ENCODE data around the gene CALML6.

Gene CALML6

GRCh38 chr1:1892763-1893120 lies 22.3 kb upstream of the CALML6 start:
- WGBS (ENCODE audit: insufficient coverage, insufficient read length) = no CpG with 5 or more reads among the region's 7 CpGs
- Histone ChIP-seq H3K9me3 (ENCODE audit: control insufficient read depth, insufficient read depth, low read length) (no peaks in the 10 kb centered on the region), H3K36me3 (ENCODE audit: control insufficient read depth, insufficient read depth, low read length) (no peaks in the 10 kb centered on the region), H3K4me3 (ENCODE audit: low read length) (no peak overlapping the region), H3K27me3 (ENCODE audit: control insufficient read depth, insufficient read depth, low read length) (no peaks in the 10 kb centered on the region), H3K27ac (ENCODE audit: low read length) (no peak overlapping the region), H3K4me1 (ENCODE audit: control insufficient read depth, insufficient read depth, low read length) (peaks cover 13% of the 10 kb centered on the region)
- no peak for DNase-seq (ENCODE audit: low read depth, low spot score)

- Histone ChIP-seq H3K9me3 (ENCODE audit: control insufficient read depth, insufficient read depth, low read length) (no peaks in the 10 kb centered on the region), H3K27ac (ENCODE audit: low read length) (no peak overlapping the region), H3K36me3 (ENCODE audit: control insufficient read depth, insufficient read depth, low read length) (no peaks in the 10 kb centered on the region), H3K27me3 (ENCODE audit: control insufficient read depth, insufficient read depth, low read length) (no peaks in the 10 kb centered on the region), H3K4me3 (ENCODE audit: low read length) (no peak overlapping the region), H3K4me1 (ENCODE audit: control insufficient read depth, insufficient read depth, low read length) (peaks cover 12% of the 10 kb centered on the region)
- no peak for DNase-seq (ENCODE audit: low read depth, low spot score)
- no CpG with 5 or more reads among the region's 19 CpGs for WGBS (ENCODE audit: insufficient coverage, insufficient read length)
Observed at GRCh38 chr1:1893291-1893985, 21.6 kb upstream of the CALML6 start.

GRCh38 chr1:1893997-1894353 lies 21.1 kb upstream of the CALML6 start:
- Histone ChIP-seq H3K36me3 (ENCODE audit: control insufficient read depth, insufficient read depth, low read length) (no peaks in the 10 kb centered on the region), H3K9me3 (ENCODE audit: control insufficient read depth, insufficient read depth, low read length) (no peaks in the 10 kb centered on the region), H3K4me3 (ENCODE audit: low read length) (no peak overlapping the region), H3K4me1 (ENCODE audit: control insufficient read depth, insufficient read depth, low read length) (peaks cover 12% of the 10 kb centered on the region), H3K27ac (ENCODE audit: low read length) (no peak overlapping the region), H3K27me3 (ENCODE audit: control insufficient read depth, insufficient read depth, low read length) (no peaks in the 10 kb centered on the region)
- no CpG with 5 or more reads among the region's 2 CpGs for WGBS (ENCODE audit: insufficient coverage, insufficient read length)
- DNase-seq (ENCODE audit: low read depth, low spot score) = no peak

- Histone ChIP-seq H3K4me1 (ENCODE audit: control insufficient read depth, insufficient read depth, low read length) (peaks cover 15% of the 10 kb centered on the region), H3K36me3 (ENCODE audit: control insufficient read depth, insufficient read depth, low read length) (no peaks in the 10 kb centered on the region), H3K4me3 (ENCODE audit: low read length) (no peak overlapping the region), H3K27me3 (ENCODE audit: control insufficient read depth, insufficient read depth, low read length) (no peaks in the 10 kb centered on the region), H3K9me3 (ENCODE audit: control insufficient read depth, insufficient read depth, low read length) (no peaks in the 10 kb centered on the region), H3K27ac (ENCODE audit: low read length) (no peak overlapping the region)
- WGBS (ENCODE audit: insufficient coverage, insufficient read length) = no CpG with 5 or more reads among the region's 14 CpGs
- DNase-seq (ENCODE audit: low read depth, low spot score) = no peak
Observed at GRCh38 chr1:1894354-1895059, 20.6 kb upstream of the CALML6 start.

GRCh38 chr1:1895060-1895418 lies 20.0 kb upstream of the CALML6 start:
- Histone ChIP-seq H3K27ac (ENCODE audit: low read length) (no peak overlapping the region), H3K4me3 (ENCODE audit: low read length) (no peak overlapping the region), H3K36me3 (ENCODE audit: control insufficient read depth, insufficient read depth, low read length) (no peaks in the 10 kb centered on the region), H3K9me3 (ENCODE audit: control insufficient read depth, insufficient read depth, low read length) (no peaks in the 10 kb centered on the region), H3K4me1 (ENCODE audit: control insufficient read depth, insufficient read depth, low read length) (peaks cover 15% of the 10 kb centered on the region), H3K27me3 (ENCODE audit: control insufficient read depth, insufficient read depth, low read length) (no peaks in the 10 kb centered on the region)
- WGBS (ENCODE audit: insufficient coverage, insufficient read length) = no CpG with 5 or more reads among the region's 10 CpGs
- no peak for DNase-seq (ENCODE audit: low read depth, low spot score)

- no peaks in the 10 kb centered on the region for H3K9me3 ChIP-seq (ENCODE audit: control insufficient read depth, insufficient read depth, low read length)
- H3K27me3 ChIP-seq (ENCODE audit: control insufficient read depth, insufficient read depth, low read length) = no peaks in the 10 kb centered on the region
- DNase-seq (ENCODE audit: low read depth, low spot score) = no peak
- H3K4me3 ChIP-seq (ENCODE audit: low read length) = no peak overlapping the region
- H3K36me3 ChIP-seq (ENCODE audit: control insufficient read depth, insufficient read depth, low read length) = no peaks in the 10 kb centered on the region
- no peak overlapping the region for H3K27ac ChIP-seq (ENCODE audit: low read length)
- no CpG with 5 or more reads among the region's 14 CpGs for WGBS (ENCODE audit: insufficient coverage, insufficient read length)
- H3K4me1 ChIP-seq (ENCODE audit: control insufficient read depth, insufficient read depth, low read length) = peaks cover 15% of the 10 kb centered on the region
Observed at GRCh38 chr1:1895456-1896336, 19.4 kb upstream of the CALML6 start.

- Histone ChIP-seq H3K27me3 (ENCODE audit: control insufficient read depth, insufficient read depth, low read length) (no peaks in the 10 kb centered on the region), H3K9me3 (ENCODE audit: control insufficient read depth, insufficient read depth, low read length) (no peaks in the 10 kb centered on the region), H3K36me3 (ENCODE audit: control insufficient read depth, insufficient read depth, low read length) (no peaks in the 10 kb centered on the region), H3K27ac (ENCODE audit: low read length) (no peak overlapping the region), H3K4me1 (ENCODE audit: control insufficient read depth, insufficient read depth, low read length) (peaks cover 11% of the 10 kb centered on the region), H3K4me3 (ENCODE audit: low read length) (no peak overlapping the region)
- WGBS (ENCODE audit: insufficient coverage, insufficient read length) = no CpG with 5 or more reads among the region's 6 CpGs
- DNase-seq (ENCODE audit: low read depth, low spot score) = no peak
Observed at GRCh38 chr1:1898246-1898933, 16.7 kb upstream of the CALML6 start.

- WGBS (ENCODE audit: insufficient coverage, insufficient read length) = no CpG with 5 or more reads among the region's 16 CpGs
- Histone ChIP-seq H3K36me3 (ENCODE audit: control insufficient read depth, insufficient read depth, low read length) (no peaks in the 10 kb centered on the region), H3K27ac (ENCODE audit: low read length) (no peak overlapping the region), H3K4me3 (ENCODE audit: low read length) (no peak overlapping the region), H3K4me1 (ENCODE audit: control insufficient read depth, insufficient read depth, low read length) (peaks cover 11% of the 10 kb centered on the region), H3K9me3 (ENCODE audit: control insufficient read depth, insufficient read depth, low read length) (no peaks in the 10 kb centered on the region), H3K27me3 (ENCODE audit: control insufficient read depth, insufficient read depth, low read length) (no peaks in the 10 kb centered on the region)
- no peak for DNase-seq (ENCODE audit: low read depth, low spot score)
Observed at GRCh38 chr1:1899266-1899966, 15.6 kb upstream of the CALML6 start.

- no peaks in the 10 kb centered on the region for H3K36me3 ChIP-seq (ENCODE audit: control insufficient read depth, insufficient read depth, low read length)
- DNase-seq (ENCODE audit: low read depth, low spot score) = no peak
- H3K27me3 ChIP-seq (ENCODE audit: control insufficient read depth, insufficient read depth, low read length) = no peaks in the 10 kb centered on the region
- H3K4me1 ChIP-seq (ENCODE audit: control insufficient read depth, insufficient read depth, low read length) = peaks cover 7% of the 10 kb centered on the region; the same call in 1 of the 2 replicates
- H3K27ac ChIP-seq (ENCODE audit: low read length) = no peak overlapping the region
- no peaks in the 10 kb centered on the region for H3K9me3 ChIP-seq (ENCODE audit: control insufficient read depth, insufficient read depth, low read length)
- H3K4me3 ChIP-seq (ENCODE audit: low read length) = no peak overlapping the region
- WGBS (ENCODE audit: insufficient coverage, insufficient read length) = no CpG with 5 or more reads among the region's 9 CpGs
Observed at GRCh38 chr1:1899967-1900327, 15.1 kb upstream of the CALML6 start.

Data from iPS DF 6.9 (cell line).